Measurements from ENCODE around the gene LINS1.

DNA sequence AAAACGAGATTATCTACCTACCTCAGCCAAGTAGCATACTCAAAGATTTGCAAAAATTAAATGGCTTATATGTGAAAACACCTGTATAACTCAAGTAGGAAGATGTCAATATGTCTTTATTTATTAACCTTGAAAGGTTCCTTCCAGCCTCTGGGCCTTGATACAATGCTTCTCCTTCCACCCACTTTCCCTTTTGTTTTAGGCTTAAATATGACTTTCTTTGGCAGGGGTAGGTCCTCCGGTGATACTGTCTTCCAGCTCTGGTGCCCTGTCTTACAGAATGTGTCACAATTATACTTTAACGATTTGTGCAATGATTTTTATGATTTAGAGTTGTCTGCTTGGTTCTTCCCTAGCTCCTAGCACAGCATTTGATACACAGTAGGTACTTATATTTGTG lies 4.1 kb downstream of the LINS1 start:
- TF ChIP-seq SUZ12 (IDR thresholded peaks at IDR 0.05), result no peak
- TF ChIP-seq LEF1 (IDR thresholded peaks at IDR 0.05; ENCODE audit: borderline replicate concordance), result no peak
- TF ChIP-seq ARNT (IDR thresholded peaks at IDR 0.05), result no peak
- TF ChIP-seq, protein P1, sequence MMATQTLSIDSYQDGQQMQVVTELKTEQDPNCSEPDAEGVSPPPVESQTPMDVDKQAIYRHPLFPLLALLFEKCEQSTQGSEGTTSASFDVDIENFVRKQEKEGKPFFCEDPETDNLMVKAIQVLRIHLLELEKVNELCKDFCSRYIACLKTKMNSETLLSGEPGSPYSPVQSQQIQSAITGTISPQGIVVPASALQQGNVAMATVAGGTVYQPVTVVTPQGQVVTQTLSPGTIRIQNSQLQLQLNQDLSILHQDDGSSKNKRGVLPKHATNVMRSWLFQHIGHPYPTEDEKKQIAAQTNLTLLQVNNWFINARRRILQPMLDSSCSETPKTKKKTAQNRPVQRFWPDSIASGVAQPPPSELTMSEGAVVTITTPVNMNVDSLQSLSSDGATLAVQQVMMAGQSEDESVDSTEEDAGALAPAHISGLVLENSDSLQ (IDR thresholded peaks at IDR 0.05), result no peak
- no peak for TF ChIP-seq BHLHE40 (IDR thresholded peaks at IDR 0.05; ENCODE audit: borderline replicate concordance)
- no peak for TF ChIP-seq NFRKB (IDR thresholded peaks at IDR 0.05)
